DND-41 (cell line): ENCODE data around the gene TKFC.

Experiments
- EZH2 ChIP-seq: IDR thresholded peaks from 3 replicates; pipeline ENCODE4 v1.6.1; 2012; ENCODE audit warnings: borderline replicate concordance, low read depth, mild to moderate bottlenecking, moderate library complexity, low read length, inconsistent platforms; ENCODE audit not compliant: severe bottlenecking
- TF ChIP-seq, protein P1 (sequence below): IDR thresholded peaks from 2 replicates; pipeline ENCODE4 v1.5.1; 2012; ENCODE audit warnings: borderline replicate concordance, low read length, moderate library complexity, mild to moderate bottlenecking; ENCODE audit not compliant: poor library complexity, severe bottlenecking; ENCODE audit errors: extremely low read depth

DNA sequence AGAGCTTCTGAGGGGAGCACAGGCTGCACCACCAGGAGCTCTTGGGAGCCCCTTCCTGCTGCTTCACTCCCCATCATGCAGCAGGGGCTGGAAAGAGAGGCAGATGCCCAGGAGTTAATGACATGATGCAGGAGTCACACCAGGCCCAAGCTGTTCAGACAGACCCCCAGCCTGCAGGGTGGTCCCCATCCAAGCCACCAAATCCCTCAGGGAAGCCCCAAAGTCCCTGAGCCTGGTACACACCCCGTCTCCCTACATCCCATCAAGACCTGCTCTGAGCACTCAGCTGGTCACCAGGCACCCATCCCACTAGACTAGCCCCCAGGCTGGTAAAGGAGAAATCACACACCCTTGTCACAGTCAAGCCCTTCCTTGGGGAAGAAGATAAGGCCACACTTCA lies 17.3 kb downstream of the TKFC start:
- TF ChIP-seq, protein P1, sequence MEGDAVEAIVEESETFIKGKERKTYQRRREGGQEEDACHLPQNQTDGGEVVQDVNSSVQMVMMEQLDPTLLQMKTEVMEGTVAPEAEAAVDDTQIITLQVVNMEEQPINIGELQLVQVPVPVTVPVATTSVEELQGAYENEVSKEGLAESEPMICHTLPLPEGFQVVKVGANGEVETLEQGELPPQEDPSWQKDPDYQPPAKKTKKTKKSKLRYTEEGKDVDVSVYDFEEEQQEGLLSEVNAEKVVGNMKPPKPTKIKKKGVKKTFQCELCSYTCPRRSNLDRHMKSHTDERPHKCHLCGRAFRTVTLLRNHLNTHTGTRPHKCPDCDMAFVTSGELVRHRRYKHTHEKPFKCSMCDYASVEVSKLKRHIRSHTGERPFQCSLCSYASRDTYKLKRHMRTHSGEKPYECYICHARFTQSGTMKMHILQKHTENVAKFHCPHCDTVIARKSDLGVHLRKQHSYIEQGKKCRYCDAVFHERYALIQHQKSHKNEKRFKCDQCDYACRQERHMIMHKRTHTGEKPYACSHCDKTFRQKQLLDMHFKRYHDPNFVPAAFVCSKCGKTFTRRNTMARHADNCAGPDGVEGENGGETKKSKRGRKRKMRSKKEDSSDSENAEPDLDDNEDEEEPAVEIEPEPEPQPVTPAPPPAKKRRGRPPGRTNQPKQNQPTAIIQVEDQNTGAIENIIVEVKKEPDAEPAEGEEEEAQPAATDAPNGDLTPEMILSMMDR = no peak
- no peak for TF ChIP-seq EZH2
